Lower leg skin (tissue), 3 donors: ENCODE data around the gene ALDH18A1.

ENCODE experiments used
- CTCF ChIP-seq, 3 donors: fragments of 450-650 bp; IDR thresholded peaks; one replicate each; pipeline ENCODE4 v1.5.1; 2016; ENCODE audit warnings: antibody characterized with exemption in 3 of 3, mild to moderate bottlenecking in 3 of 3, moderate library complexity in 2 of 3
- POLR2A ChIP-seq, 2 donors: fragments of 450-650 bp; IDR thresholded peaks; one replicate each; pipeline ENCODE4 v1.6.1; 2016 to 2017; ENCODE audit warnings: antibody characterized with exemption in 2 of 2, mild to moderate bottlenecking in 1 of 2, moderate library complexity in 1 of 2

- TF ChIP-seq CTCF (IDR thresholded peaks at IDR 0.05), result no peak
- TF ChIP-seq POLR2A (IDR thresholded peaks at IDR 0.05), result no peak
These were observed 2.6 kb downstream of the ALDH18A1 start for GRCh38 chr10:95653895-95654294.
